Activated T-cell treated with anti-CD3 and anti-CD28 coated beads, Interleukin-2, amount 50 U/mL, for 24 hours (primary cell): Measurements from ENCODE around the gene INSYN1.

Experiments used
- DNase-seq: peaks from one replicate; pipeline ENCODE4 v3.0.0-alpha.2; 2020
- H3K27ac Mint-ChIP-seq: 2 replicates; pipeline ENCODE4 v1.8.0; 2020; ENCODE audit warnings: mild to moderate bottlenecking, mixed read lengths
- H3K27me3 Mint-ChIP-seq: 2 replicates; pipeline ENCODE4 v1.8.0; 2020; ENCODE audit warnings: mixed read lengths
- H3K36me3 Mint-ChIP-seq: 2 replicates; pipeline ENCODE4 v1.8.0; 2020; ENCODE audit warnings: low read depth, mixed read lengths
- H3K4me1 Mint-ChIP-seq: 2 replicates; pipeline ENCODE4 v1.8.0; 2020; ENCODE audit warnings: low read depth, mixed read lengths
- H3K4me3 Mint-ChIP-seq: 2 replicates; pipeline ENCODE4 v1.8.0; 2020; ENCODE audit warnings: mild to moderate bottlenecking, moderate library complexity, mixed read lengths
- H3K9me3 Mint-ChIP-seq: 2 replicates; pipeline ENCODE4 v1.8.0; 2020; ENCODE audit warnings: mixed read lengths

INSYN1 gene

GRCh38 chr15:73723191-73723590, 30.0 kb downstream of the INSYN1 start:
- Mint-ChIP-seq H3K27me3 (peaks cover 38% of the 10 kb centered on the region), H3K4me3 (no peak overlapping the region), H3K36me3 (no peaks in the 10 kb centered on the region), H3K4me1 (no peaks in the 10 kb centered on the region), H3K9me3 (no peaks in the 10 kb centered on the region), H3K27ac (no peak overlapping the region)
- DNase-seq = no peak

- DNase-seq = no peak
- Mint-ChIP-seq H3K4me1 (no peaks in the 10 kb centered on the region), H3K27ac (no peak overlapping the region), H3K36me3 (no peaks in the 10 kb centered on the region), H3K4me3 (no peak overlapping the region), H3K9me3 (no peaks in the 10 kb centered on the region), H3K27me3 (peaks cover 39% of the 10 kb centered on the region)
Observed at GRCh38 chr15:73722425-73722824, 30.7 kb downstream of the INSYN1 start.

- Mint-ChIP-seq H3K4me1 (no peaks in the 10 kb centered on the region), H3K27me3 (peaks cover 29% of the 10 kb centered on the region), H3K4me3 (no peak overlapping the region), H3K36me3 (no peaks in the 10 kb centered on the region), H3K9me3 (no peaks in the 10 kb centered on the region), H3K27ac (no peak overlapping the region)
- DNase-seq = no peak
Observed at GRCh38 chr15:73718694-73719093, 34.5 kb downstream of the INSYN1 start.

GRCh38 chr15:73717802-73718201, 35.3 kb downstream of the INSYN1 start:
- no peak for DNase-seq
- H3K4me1 Mint-ChIP-seq = no peaks in the 10 kb centered on the region
- no peaks in the 10 kb centered on the region for H3K36me3 Mint-ChIP-seq
- peaks cover 27% of the 10 kb centered on the region for H3K27me3 Mint-ChIP-seq
- H3K27ac Mint-ChIP-seq = no peak overlapping the region
- no peak overlapping the region for H3K4me3 Mint-ChIP-seq
- H3K9me3 Mint-ChIP-seq = no peaks in the 10 kb centered on the region

GRCh38 chr15:73717206-73717605, 35.9 kb downstream of the INSYN1 start:
- H3K4me1 Mint-ChIP-seq = no peaks in the 10 kb centered on the region
- DNase-seq = no peak
- H3K27me3 Mint-ChIP-seq = peaks cover 26% of the 10 kb centered on the region
- no peak overlapping the region for H3K27ac Mint-ChIP-seq
- H3K4me3 Mint-ChIP-seq = no peak overlapping the region
- no peaks in the 10 kb centered on the region for H3K9me3 Mint-ChIP-seq
- no peaks in the 10 kb centered on the region for H3K36me3 Mint-ChIP-seq

- H3K36me3 Mint-ChIP-seq = no peaks in the 10 kb centered on the region
- DNase-seq = no peak
Observed at GRCh38 chr15:73716417-73716816, 36.7 kb downstream of the INSYN1 start.

GRCh38 chr15:73715417-73715816, 37.7 kb downstream of the INSYN1 start:
- H3K27me3 Mint-ChIP-seq = peaks cover 17% of the 10 kb centered on the region
- no peaks in the 10 kb centered on the region for H3K36me3 Mint-ChIP-seq
- no peaks in the 10 kb centered on the region for H3K4me1 Mint-ChIP-seq
- H3K27ac Mint-ChIP-seq = no peak overlapping the region
- no peaks in the 10 kb centered on the region for H3K9me3 Mint-ChIP-seq
- H3K4me3 Mint-ChIP-seq = no peak overlapping the region
- no peak for DNase-seq

More at GRCh38 chr15:73716417-73716816, 36.7 kb downstream of the INSYN1 start:
- Mint-ChIP-seq H3K4me3 (no peak overlapping the region), H3K4me1 (no peaks in the 10 kb centered on the region), H3K27me3 (peaks cover 20% of the 10 kb centered on the region), H3K9me3 (no peaks in the 10 kb centered on the region), H3K27ac (no peak overlapping the region)

- no peak for DNase-seq
- Mint-ChIP-seq H3K27me3 (peaks cover 16% of the 10 kb centered on the region), H3K27ac (no peak overlapping the region), H3K4me3 (no peak overlapping the region), H3K9me3 (no peaks in the 10 kb centered on the region), H3K4me1 (no peaks in the 10 kb centered on the region), H3K36me3 (no peaks in the 10 kb centered on the region)
Observed at GRCh38 chr15:73714695-73715301, 38.4 kb downstream of the INSYN1 start.

GRCh38 chr15:73712107-73712506, 41.0 kb downstream of the INSYN1 start:
- no peak for DNase-seq
- H3K27ac Mint-ChIP-seq = no peak overlapping the region
- no peak overlapping the region for H3K4me3 Mint-ChIP-seq
- H3K4me1 Mint-ChIP-seq = no peaks in the 10 kb centered on the region
- no peaks in the 10 kb centered on the region for H3K36me3 Mint-ChIP-seq
- peaks cover 15% of the 10 kb centered on the region for H3K27me3 Mint-ChIP-seq
- no peaks in the 10 kb centered on the region for H3K9me3 Mint-ChIP-seq

GRCh38 chr15:73711526-73711925, 41.6 kb downstream of the INSYN1 start:
- H3K36me3 Mint-ChIP-seq = no peaks in the 10 kb centered on the region
- no peaks in the 10 kb centered on the region for H3K4me1 Mint-ChIP-seq
- H3K9me3 Mint-ChIP-seq = no peaks in the 10 kb centered on the region
- DNase-seq = no peak
- no peak overlapping the region for H3K4me3 Mint-ChIP-seq
- H3K27me3 Mint-ChIP-seq = peaks cover 15% of the 10 kb centered on the region
- H3K27ac Mint-ChIP-seq = no peak overlapping the region

- H3K4me1 Mint-ChIP-seq = no peaks in the 10 kb centered on the region
- no peaks in the 10 kb centered on the region for H3K36me3 Mint-ChIP-seq
- no peak overlapping the region for H3K27ac Mint-ChIP-seq
- no peak overlapping the region for H3K4me3 Mint-ChIP-seq
- no peak for DNase-seq
- no peaks in the 10 kb centered on the region for H3K9me3 Mint-ChIP-seq
- peaks cover 19% of the 10 kb centered on the region for H3K27me3 Mint-ChIP-seq
Observed at GRCh38 chr15:73710321-73710720, 42.8 kb downstream of the INSYN1 start.

- DNase-seq = no peak
- Mint-ChIP-seq H3K27ac (no peak overlapping the region), H3K4me1 (peaks cover 1% of the 10 kb centered on the region), H3K27me3 (peaks cover 22% of the 10 kb centered on the region), H3K9me3 (no peaks in the 10 kb centered on the region), H3K36me3 (no peaks in the 10 kb centered on the region), H3K4me3 (no peak overlapping the region)
Observed at GRCh38 chr15:73709686-73710085, 43.5 kb downstream of the INSYN1 start.

- no peak overlapping the region for H3K4me3 Mint-ChIP-seq
- peaks cover 25% of the 10 kb centered on the region for H3K27me3 Mint-ChIP-seq
- H3K36me3 Mint-ChIP-seq = no peaks in the 10 kb centered on the region
- DNase-seq = no peak
- H3K4me1 Mint-ChIP-seq = peaks cover 2% of the 10 kb centered on the region
- no peaks in the 10 kb centered on the region for H3K9me3 Mint-ChIP-seq
- H3K27ac Mint-ChIP-seq = no peak overlapping the region
Observed at GRCh38 chr15:73709241-73709640, 43.9 kb downstream of the INSYN1 start.

GRCh38 chr15:73708691-73709090, 44.5 kb downstream of the INSYN1 start:
- peaks cover 26% of the 10 kb centered on the region for H3K27me3 Mint-ChIP-seq
- H3K4me3 Mint-ChIP-seq = no peak overlapping the region
- no peak for DNase-seq
- peaks cover 2% of the 10 kb centered on the region for H3K4me1 Mint-ChIP-seq
- H3K27ac Mint-ChIP-seq = no peak overlapping the region
- H3K9me3 Mint-ChIP-seq = no peaks in the 10 kb centered on the region
- no peaks in the 10 kb centered on the region for H3K36me3 Mint-ChIP-seq

- Mint-ChIP-seq H3K4me1 (peaks cover 5% of the 10 kb centered on the region), H3K9me3 (no peaks in the 10 kb centered on the region), H3K27ac (no peak overlapping the region), H3K27me3 (peaks cover 32% of the 10 kb centered on the region), H3K36me3 (no peaks in the 10 kb centered on the region), H3K4me3 (no peak overlapping the region)
- DNase-seq = peak; percentile 77
Observed at GRCh38 chr15:73704869-73705645, 48.1 kb downstream of the INSYN1 start.
